GM13977 (cell line): ENCODE data around the gene TMEM175.

Experiments used
- DNase-seq: peaks from one replicate; pipeline ENCODE4 v3.0.0; 2012; ENCODE audit warnings: low spot score
- CTCF ChIP-seq: IDR thresholded peaks from 2 replicates; pipeline ENCODE4 v1.5.1; 2012; ENCODE audit warnings: mild to moderate bottlenecking, control low read depth; ENCODE audit not compliant: insufficient read depth; ENCODE audit errors: extremely low read depth, missing control alignments
- in situ Hi-C: fragments of 300-500 bp; cut with MboI; formaldehyde crosslinking; loops from one replicate; pipeline ENCODE4 v1.12.0; 2022; ENCODE audit warnings: low sequenced_read_pairs, low pct_unique_long_range_greater_than_20kb, mixed read lengths, inconsistent platforms; ENCODE audit not compliant: unreplicated experiment

Gene TMEM175

GRCh38 chr4:992297-993110, 60.2 kb downstream of the TMEM175 start:
- in situ Hi-C loops: no loop called here
- no peak for TF ChIP-seq CTCF
- DNase-seq: no peak

GRCh38 chr4:993111-994029, 61.1 kb downstream of the TMEM175 start, which contains the start of gene SLC26A1:
Gene SLC26A1, minus strand, starts transcription at chr4:993404. Its CDS starts 1,701 bp downstream, at chr4:991703.
- in situ Hi-C loops: no loop called here
- no peak for TF ChIP-seq CTCF
- no peak for DNase-seq

GRCh38 chr4:995311-996026, 63.2 kb downstream of the TMEM175 start:
- no peak for TF ChIP-seq CTCF
- no peak for DNase-seq
- in situ Hi-C loops: no loop called here

- in situ Hi-C loops: no loop called here
- DNase-seq: no peak
- TF ChIP-seq CTCF: no peak
Measured at GRCh38 chr4:996030-996996, 64.1 kb downstream of the TMEM175 start.

GRCh38 chr4:996997-997374, 64.7 kb downstream of the TMEM175 start:
- in situ Hi-C loops: no loop called here
- DNase-seq: no peak
- TF ChIP-seq CTCF: no peak
